ENCODE results near the gene FAM81A.

DNA sequence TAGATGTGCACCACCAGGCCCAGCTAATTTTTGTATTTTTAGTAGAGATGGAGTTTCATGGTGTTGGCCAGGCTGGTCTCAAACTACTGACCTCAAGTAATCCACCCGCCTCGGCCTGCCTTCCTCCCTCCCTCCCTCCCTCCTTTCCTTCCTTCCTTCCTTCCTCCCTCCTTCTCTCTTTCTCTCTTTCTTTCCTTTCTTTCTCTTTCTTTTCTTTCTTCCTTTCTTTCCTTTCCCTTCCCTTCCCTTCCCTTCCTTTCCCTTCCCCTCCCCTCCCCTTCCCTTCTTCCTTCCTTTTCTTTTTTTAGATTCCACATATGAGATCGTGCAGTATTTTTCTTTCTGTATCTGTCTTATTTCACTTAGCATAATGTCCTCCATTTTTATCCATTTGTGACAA is 81.3 kb downstream of the FAM81A start:
- TF ChIP-seq, protein P1, sequence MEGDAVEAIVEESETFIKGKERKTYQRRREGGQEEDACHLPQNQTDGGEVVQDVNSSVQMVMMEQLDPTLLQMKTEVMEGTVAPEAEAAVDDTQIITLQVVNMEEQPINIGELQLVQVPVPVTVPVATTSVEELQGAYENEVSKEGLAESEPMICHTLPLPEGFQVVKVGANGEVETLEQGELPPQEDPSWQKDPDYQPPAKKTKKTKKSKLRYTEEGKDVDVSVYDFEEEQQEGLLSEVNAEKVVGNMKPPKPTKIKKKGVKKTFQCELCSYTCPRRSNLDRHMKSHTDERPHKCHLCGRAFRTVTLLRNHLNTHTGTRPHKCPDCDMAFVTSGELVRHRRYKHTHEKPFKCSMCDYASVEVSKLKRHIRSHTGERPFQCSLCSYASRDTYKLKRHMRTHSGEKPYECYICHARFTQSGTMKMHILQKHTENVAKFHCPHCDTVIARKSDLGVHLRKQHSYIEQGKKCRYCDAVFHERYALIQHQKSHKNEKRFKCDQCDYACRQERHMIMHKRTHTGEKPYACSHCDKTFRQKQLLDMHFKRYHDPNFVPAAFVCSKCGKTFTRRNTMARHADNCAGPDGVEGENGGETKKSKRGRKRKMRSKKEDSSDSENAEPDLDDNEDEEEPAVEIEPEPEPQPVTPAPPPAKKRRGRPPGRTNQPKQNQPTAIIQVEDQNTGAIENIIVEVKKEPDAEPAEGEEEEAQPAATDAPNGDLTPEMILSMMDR (IDR thresholded peaks at IDR 0.05) = no peak
- TF ChIP-seq, protein P2, sequence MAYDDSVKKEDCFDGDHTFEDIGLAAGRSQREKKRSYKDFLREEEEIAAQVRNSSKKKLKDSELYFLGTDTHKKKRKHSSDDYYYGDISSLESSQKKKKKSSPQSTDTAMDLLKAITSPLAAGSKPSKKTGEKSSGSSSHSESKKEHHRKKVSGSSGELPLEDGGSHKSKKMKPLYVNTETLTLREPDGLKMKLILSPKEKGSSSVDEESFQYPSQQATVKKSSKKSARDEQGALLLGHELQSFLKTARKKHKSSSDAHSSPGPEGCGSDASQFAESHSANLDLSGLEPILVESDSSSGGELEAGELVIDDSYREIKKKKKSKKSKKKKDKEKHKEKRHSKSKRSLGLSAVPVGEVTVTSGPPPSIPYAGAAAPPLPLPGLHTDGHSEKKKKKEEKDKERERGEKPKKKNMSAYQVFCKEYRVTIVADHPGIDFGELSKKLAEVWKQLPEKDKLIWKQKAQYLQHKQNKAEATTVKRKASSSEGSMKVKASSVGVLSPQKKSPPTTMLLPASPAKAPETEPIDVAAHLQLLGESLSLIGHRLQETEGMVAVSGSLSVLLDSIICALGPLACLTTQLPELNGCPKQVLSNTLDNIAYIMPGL (CRISPR knock-in tag; IDR thresholded peaks at IDR 0.05) = no peak
- TF ChIP-seq, protein P3, sequence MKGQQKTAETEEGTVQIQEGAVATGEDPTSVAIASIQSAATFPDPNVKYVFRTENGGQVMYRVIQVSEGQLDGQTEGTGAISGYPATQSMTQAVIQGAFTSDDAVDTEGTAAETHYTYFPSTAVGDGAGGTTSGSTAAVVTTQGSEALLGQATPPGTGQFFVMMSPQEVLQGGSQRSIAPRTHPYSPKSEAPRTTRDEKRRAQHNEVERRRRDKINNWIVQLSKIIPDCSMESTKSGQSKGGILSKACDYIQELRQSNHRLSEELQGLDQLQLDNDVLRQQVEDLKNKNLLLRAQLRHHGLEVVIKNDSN (CRISPR knock-in tag; IDR thresholded peaks at IDR 0.05) = no peak

All from WTC11 (cell line).